Activated CD8-positive, alpha-beta memory T cell treated with anti-CD3 and anti-CD28 coated beads, Interleukin-2, amount 50 U/mL, for 24 hours (primary cell): ENCODE measurements around the gene VAPB.

Experiments
- DNase-seq: peaks from one replicate; pipeline ENCODE4 v3.0.0-alpha.2; 2020; ENCODE audit errors: extremely low read depth

VAPB gene

DNA sequence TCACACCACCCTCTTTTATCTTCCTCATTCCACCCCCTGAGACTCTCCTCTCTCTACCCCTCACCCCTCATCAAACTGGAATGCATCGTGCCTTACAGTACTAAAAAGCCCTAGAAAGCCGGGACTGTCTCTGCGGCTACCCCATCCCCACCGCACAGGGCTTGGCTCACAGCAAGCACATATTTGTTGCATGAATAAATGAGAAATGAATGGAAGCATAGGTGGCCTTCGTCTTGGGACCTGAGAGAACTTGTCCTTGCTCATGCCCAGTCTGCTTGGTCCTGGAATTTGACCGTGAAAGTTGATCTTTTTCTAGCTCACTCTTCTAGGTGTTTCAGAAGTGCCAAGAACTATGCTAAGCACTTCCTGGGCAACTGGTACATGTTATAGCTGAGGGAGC is 72.9 kb downstream of the VAPB start:
- no peak for DNase-seq

DNA sequence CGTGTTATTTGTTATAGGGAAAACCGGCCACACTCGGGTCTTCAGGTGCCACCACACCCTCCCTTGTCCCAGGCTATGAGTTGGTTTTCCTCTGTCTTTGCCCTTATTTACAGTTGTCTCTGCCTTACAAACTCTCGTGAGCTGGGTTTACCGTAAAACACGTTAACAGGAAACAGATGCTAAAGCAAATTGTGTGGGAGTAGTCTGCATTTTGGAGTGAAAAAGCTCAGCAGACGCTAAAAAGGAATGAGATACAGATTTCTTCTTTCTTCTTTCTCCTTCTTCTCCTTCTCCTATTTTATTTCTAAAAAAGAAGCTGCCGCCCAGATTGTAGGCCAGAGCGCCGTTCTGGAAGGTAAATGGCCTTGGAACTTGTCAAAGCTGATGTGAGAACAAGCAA is 74.2 kb downstream of the VAPB start:
- no peak for DNase-seq

GRCh38 chr20:58464838-58465237 is 75.8 kb downstream of the VAPB start:
- no peak for DNase-seq

DNA sequence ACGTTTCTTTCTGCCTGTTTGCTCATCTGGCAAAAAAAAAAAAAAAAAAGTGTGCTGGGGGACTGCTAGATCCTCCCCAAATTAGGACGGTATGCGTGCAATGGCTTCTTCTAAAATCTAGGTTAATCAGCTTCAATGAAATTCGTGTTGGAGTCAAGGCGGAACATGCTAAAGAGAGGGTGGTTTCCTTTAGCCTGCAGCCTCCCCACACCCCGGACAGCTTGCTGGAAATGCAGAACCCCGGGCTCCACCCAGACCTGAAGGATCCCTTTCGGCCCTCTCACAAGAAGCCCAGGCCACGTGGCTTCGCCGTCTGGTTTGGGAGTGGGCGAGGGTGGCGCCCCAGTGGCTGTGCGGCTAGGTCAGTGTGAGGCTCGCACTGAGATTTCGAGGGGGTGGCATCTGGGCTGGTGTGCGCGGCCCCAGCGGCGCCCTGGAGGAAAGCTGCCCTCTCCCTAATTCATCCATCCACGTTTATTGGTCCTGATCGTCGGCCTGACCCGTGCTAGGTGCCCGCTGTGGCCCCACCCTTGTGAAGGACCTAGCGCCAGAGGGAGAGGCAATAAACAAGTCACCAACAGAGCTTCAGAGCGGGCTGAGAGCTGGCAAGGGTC is 77.2 kb downstream of the VAPB start:
- DNase-seq = no peak

DNA sequence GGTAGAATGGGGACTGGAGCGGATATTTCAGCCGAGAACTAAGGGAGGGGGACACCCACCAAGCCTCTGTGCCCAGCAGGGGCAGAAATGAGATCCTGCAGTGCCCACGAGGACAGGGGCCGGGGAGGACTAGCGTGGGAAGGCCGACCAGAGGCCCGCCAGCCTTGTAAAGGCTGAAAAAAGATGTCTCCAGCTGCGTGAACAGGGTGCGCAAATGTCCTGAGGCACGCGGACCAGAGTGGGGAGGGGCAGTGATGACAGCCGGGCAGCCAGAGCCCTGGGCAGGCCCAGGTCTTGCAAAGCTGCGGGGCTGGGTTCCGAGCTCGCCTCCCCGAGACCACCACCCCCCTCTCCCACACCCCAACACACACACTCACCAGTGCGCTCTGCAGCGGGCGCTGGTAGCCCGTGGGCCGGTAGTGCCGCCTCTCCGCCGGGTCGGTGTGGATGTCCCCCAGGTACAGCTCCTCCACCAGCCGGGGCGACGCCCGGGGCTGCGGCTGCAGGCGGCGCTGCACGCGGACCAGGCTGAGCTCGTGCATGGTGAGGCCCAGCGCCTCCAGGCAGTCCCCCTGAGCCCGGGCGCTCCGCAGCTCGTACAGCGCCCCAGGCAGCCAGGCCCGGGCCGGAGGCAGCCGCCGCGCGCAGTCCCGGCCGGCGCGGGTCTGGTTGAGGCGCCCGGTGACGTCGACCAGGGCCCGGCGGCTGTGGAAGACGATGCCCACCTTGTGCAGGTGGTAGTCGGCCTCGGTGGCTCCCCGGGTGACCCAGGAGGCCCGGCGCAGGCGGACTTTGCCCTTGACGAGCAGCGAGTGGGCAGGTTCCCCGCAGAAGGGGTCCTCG is 77.9 kb downstream of the VAPB start:
- no peak for DNase-seq

DNA sequence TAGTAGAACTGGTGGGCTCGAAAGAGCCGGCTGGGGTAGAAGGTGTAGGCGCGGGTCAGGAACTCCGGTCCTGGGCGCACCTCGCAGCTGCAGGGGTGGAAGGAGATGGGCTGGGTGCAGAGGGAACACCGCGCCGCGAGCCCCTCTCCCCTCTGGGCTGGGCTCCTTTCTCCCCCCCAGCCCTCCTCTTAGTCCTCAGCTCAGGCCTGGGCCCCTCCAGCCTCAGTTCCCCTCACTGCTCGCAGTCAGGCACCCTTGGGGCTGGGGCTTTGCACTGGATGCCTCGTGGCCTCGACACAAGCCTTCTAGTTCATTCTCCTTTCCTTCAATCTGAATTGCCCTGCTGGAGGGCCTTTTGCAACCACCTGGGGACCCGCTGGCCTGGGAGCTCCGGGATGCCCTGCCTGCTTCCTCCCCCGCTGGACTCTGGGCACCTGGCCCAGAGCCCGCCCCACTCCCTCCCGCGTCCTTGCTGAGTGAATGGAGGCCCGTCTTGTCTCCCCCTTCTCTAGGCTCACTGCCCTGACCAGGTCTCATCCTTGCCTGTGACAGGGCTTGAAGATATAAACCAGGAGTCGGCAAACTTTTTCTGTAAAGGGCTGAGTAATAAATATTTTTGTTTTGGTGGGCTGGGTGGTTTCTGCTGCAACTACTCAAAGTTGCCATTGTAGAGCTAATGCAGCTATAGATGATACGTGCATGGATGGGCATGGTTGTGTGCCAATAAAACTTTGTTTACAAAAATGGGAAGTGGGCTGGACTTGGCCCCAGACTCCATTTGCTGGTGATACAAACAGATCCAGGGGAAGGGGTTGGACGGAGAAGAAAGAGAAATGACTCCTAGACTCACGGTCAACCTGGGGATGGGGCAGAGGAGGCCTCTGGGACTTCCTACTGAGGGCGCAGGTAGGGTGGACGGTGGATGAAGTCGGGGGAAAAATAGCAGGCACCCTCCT is 78.8 kb downstream of the VAPB start:
- DNase-seq = no peak

DNA sequence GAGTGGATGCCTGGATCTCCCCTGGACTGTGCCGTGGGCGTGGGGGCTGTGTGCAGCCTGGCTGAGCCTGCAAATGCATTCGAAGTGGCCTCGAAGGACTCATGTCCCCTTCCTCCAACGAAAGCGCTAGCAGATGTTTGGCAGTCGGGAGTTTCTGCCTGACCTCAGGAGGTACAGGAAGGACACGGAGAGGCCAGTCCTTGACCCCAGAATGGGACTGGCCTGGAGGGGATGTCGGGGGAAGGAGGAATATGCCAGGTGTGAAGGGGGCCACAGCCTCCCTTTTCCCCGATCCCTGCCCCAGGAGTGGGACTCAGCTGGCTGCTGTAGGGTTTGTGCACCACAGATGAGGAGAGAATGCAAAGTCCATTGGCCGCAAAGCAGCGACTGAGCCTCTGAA is 80.6 kb downstream of the VAPB start:
- DNase-seq = no peak

GRCh38 chr20:58470336-58471192 is 81.5 kb downstream of the VAPB start:
- no peak for DNase-seq

- DNase-seq = no peak
Observed at GRCh38 chr20:58471193-58472164, 82.5 kb downstream of the VAPB start.

DNA sequence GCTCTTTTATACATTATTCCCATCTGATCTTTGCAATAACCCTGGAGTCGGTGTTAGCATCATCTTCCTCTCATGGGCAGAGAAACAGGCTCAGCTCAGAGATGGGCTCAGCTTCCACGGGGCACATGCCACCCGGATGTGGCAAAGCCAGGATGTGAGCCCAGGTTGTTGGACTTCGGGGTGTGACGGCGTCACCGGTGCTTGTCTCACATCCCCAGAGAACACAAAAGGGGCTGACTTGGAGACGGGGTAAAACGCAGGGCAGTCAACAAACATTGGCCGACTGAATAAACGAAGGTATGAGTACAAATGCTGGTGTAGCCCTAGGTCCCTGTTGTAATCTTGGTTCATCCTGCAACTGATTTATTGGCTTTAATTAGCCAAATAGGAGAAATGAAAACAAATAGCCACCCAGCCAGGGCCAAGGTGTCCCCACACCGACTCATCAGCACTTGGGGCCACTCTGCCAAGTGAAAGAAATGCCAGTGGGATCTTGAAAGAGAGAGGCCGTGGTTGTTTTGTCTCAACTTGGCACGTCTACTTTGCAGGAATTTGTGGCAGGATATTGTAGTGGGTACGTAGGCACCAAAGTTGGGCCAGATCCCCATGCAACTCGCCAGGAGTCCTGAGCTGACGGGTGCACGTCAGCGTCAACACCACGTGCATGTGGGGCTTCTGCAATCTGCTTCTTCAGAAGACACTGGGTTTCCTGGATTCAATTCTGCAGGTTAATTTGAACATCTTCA is 83.4 kb downstream of the VAPB start:
- no peak for DNase-seq

DNA sequence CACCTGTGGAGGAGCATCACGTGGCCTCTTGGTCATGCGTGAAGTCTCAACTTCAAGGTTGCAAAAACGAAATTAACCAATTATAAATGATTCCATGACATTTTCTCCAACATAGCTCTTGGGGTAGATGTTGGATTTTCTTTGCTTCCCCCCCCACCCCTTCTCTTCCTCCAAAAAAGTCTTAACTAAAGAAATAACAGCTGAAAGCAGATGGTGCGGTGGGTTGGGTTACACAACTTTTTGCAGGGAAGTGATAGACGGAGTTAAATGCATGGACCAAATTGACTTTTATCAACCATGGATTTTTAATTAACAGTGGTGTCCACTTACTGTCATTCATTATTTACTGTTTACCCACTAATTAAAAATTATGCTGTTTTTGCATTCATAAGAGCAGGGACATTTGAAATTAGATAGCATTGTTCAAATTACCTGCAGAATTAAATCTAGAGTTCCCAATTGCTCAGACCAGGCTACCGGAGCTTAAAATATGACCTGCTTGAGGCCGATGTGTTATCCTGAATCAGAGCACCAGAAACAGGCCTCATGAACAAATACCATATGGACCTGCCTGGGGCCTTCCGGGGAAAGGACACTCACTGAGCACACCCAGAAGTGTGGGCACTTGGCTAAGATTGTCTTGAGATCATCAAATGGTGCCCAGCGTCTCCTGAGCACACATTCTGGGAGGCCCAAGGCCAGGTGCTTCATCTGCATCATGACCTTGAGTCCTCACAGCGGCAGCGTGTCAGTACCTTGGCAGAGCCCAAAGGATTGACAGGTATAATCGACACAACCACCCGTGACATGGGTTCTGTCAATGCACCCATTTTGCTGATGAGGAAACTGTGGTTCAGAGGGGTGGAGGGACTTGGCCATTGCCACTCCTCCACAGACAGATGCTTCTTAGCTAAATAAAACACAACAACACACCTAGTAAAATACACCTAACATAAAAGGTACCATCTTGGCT is 84.7 kb downstream of the VAPB start:
- DNase-seq = no peak

DNA sequence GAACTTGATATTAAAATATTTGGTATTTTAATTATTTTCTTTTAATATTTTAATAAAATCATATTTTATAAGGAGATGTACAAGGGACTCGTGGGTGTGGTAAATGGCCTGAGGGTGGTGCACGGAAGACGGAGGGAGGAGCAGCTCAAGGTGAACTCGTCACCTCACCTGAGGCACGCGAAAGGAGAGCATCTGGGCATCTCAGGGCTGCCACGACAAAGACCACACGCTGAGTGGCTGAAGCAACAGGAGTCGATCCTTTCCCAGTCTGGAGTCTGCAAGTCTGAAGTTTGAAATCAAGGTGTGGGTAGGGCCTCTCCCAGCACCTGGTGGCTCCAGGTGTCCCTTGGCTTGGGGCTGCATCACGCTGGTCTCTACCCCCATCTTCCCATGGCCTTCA is 86.4 kb downstream of the VAPB start:
- DNase-seq = no peak

DNA sequence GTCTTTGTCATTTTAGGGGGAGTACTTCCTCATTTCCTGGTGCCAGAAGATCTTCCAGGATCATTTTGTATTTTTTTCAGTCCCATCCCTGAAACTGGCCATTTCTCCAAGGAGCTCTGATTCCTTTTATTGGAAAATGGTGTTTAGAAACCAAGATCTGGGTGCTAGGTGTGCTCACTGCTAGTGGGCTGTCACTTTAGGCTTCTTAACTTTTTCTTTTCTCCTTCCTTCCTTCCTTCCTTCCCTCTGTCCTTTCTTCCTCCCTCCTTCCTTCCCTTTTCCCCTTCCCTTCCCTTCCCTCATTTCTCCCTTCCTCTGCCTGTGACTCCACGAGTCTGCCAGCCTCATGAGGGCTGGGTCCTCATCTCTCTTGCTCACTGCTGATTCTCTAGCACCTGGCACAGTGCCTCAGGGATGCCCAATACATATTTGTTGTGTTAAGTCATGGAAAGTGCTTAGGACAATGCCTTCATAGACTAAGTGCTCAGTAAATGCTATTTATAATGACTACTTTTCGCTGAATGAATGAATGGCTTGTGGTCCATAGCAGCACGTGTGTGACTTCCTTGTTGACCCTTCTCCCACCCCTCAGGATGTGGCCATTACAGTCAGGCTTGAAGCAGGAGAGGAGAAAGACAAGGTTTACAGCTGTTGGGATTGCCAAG is 89.2 kb downstream of the VAPB start:
- no peak for DNase-seq

GRCh38 chr20:58479726-58480440 is 90.9 kb downstream of the VAPB start:
- no peak for DNase-seq

- DNase-seq = no peak
Observed at GRCh38 chr20:58480551-58481336, 91.7 kb downstream of the VAPB start.

GRCh38 chr20:58481481-58482021 is 92.5 kb downstream of the VAPB start:
- DNase-seq = no peak
